ENCODE data around the gene ROPN1B. TPM values are rescaled to one million over a fixed set of nuclear protein-coding genes. Genes with fewer than 3 reads are reported as not detected.
"Not testable (repeated sequence)": the region's sequence is repeated elsewhere in the genome, so short reads cannot be mapped to it uniquely, and the experiment has no call there.

Gene ROPN1B
- not detected in 2 replicates for total RNA-seq

DNA sequence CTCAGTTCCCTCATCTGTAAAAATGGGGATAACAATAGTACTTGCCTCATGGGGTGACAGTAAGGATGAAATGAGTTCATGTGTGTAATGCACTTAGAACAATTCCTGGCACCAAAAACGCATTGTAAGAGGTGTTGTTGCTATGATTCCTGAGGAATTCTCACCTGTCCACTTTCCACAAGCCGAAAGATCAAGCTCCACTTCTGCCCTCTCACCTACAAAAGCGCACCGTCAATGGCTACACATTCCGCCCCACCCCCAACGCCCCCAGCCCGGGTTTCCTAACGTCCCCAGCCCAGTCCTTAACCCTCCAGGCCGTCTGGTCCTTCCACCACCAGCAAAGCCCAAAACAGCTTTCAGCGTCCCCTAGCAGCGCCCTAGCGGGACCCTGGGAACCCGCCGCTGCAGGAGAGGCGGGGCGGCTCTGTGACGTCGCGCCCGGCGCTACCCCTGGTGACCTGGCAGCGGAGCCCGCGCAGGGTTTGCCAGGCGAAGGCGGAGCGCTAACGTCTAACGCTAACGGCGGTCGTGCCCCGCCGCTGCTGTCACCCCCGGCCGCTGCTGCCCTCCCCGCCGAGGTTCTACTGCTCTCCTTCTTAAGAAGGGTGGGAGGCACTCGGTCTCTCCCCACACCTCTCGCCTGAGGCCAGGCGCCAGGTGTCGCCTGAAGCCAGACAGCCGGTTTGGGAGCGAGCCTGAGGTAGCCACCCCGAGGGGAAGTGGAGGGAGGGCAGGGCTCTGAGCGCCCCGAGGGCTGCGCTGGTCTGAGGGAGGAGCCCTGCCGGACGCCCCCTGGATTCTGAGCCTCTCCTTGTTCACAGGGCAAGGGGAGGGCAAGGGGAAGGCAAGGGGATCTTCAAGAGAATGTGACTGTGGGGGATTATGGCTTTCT, at the start of gene ROPN1B:
ROPN1B (plus strand) TSS at position 478 of the 892 bp plus-strand sequence. CDS start 2,877 bp downstream, outside the sequence.
- not testable (repeated sequence) for DNase-seq (ENCODE audit: low read depth)

DNA sequence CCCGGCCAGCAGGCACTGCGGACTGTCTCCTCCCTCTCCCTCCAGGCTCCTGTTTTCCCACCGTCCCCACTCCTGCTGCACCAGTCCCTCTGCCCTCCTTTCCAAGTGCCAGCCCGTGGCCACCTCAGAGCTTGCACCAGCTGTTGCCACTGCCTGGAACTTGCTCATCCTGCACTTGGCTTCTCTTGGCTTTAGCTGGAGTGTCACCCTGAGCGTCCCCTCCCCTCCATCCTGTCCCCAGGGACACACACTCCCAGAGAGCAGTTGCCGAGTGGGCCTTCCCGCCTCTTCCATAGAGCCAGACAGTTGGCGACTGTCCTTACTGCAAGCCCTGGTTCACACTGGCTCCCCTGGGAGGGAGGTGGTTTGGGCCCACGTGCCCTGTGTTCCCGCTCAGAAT, 48.8 kb upstream of the ROPN1B start:
- DNase-seq (ENCODE audit: low read depth), result not testable (repeated sequence)

DNA sequence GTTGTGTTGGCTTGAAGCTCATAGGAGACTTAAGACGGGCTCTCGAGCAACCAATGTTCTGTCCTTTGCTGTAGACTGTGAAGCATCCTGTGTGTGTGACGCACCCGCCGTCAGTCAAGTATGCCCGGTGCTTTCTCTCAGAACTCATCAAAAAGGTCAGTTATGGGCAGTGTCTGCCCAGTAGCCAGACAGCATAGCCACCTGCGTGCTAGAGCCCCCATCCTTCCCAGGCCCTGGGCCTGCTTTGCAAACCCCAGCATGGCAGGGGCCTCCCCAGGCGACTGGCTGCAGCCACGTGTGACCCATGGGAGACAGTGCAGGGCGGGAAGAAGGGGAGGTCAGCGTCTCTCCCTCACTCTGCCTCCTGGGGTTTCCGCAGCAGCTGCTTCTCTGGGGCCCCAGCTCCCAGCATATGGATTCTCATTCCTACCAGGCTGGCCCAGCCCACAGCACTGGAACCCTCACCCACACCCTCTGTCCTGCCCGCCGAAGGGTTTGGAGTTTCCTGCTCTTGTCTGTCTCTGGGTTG, 48.2 kb upstream of the ROPN1B start:
- DNase-seq (ENCODE audit: low read depth), result not testable (repeated sequence)

DNA sequence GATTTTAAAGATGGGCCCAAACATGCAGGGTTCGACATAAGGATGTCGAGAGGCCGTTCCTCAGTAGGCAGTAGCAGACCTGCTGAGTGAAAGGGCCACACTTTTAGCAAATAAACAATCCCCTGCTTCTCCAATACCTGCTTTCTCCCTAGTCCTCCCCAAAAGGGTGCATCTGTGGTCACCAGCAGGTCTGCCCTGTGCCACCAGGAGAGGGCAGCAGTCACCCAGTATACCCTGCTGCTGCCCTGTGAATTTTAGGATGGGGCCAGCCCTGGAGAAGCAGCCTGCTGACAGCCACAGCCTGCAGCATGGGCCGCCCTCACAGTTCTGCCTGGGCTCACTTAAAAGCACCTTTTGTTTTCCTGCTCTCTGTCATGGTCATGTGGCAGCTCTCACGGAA, 47.3 kb upstream of the ROPN1B start:
- DNase-seq (ENCODE audit: low read depth), result not testable (repeated sequence)

- peak; percentile 42 for DNase-seq (ENCODE audit: low read depth)
Observed at GRCh38 chr3:125923324-125924115, 45.5 kb upstream of the ROPN1B start.

DNA sequence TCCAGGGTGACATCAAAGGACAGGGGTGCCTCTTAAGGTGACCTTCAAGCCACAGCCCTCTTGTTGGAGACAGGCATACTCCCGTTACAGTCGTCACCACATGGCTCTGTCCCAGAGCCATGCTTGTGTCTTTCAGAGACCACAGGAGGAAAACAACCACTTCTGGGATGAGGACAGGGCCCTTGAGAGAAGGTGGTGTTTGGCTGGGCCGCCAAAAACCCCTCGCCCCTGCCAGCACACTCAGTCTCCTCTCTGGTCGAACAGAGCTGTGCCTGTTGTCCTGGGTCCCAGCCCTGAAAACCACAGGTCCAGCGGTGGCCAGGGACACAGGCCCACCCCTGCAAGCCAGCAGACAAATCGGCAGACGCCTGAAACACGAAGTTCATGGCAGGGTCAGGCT, 44.7 kb upstream of the ROPN1B start:
- not testable (repeated sequence) for DNase-seq (ENCODE audit: low read depth)

DNA sequence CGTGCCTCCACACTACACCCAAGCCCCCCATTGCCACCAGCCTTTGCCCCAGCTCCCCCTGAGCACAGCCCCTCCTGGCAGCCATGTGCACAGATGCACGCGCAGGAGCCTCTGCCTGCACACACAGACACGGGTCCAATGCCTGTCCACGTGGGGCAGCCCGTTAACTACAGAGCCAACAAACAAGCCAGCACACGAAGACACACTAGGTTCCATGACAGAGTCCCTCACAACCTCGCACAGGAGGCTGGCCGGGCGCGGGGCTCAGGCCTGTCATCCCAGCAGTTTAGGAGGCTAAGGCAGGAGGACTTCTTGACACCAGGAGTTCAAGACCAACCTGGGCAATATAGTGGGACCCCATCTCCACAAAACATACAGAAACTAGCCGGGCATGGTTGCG, 43.3 kb upstream of the ROPN1B start:
- DNase-seq (ENCODE audit: low read depth), result not testable (repeated sequence)

- peak; percentile 2 for DNase-seq (ENCODE audit: low read depth)
Observed at GRCh38 chr3:125928771-125929545, 40.0 kb upstream of the ROPN1B start.

DNA sequence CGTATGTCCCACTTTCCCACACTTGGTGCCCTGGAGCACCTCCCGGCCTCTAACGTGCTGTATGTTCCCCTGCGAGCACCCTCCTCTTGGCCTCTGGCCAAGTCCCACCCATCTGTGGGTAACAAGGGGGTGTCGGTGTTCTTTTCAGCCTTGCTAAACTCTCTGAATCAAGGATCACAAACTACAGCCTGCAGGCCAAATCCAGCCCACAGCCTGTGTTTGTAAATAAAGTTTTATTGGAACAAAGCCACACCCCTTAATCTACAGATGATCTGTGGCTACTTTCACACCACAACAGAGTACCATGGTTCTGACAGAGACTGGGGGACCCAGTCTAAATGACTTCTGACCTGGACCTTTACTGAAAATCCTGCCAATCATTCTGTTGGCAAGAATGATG, 39.2 kb upstream of the ROPN1B start:
- not testable (repeated sequence) for DNase-seq (ENCODE audit: low read depth)

DNA sequence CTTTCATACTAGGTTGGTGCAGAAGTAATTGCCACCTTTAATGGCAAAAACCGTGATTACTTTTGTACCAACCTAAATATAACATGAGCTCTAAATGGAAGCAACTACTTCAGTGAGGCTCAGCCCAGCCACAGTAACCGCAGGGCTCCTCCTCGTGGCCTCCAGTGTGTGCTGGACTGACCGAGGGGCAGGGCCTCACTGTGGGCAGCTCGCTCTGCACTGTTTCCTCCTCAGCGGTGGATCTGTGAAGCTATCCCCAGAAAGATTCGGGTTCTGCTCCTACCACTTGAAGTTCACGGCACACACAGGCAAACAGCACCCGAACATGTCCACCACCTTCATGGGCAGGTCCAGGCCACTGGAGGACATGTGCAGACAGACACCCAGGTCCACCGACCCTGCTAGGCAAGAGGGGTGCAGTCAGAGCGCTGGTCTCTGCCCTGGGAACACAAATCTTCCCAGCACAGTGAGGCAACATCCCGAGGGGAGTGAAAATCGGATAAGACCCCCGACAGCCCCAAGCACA, 37.6 kb upstream of the ROPN1B start:
- DNase-seq (ENCODE audit: low read depth), result not testable (repeated sequence)

GRCh38 chr3:125933397-125934173, 35.4 kb upstream of the ROPN1B start:
- peak; percentile 4 for DNase-seq (ENCODE audit: low read depth)

DNA sequence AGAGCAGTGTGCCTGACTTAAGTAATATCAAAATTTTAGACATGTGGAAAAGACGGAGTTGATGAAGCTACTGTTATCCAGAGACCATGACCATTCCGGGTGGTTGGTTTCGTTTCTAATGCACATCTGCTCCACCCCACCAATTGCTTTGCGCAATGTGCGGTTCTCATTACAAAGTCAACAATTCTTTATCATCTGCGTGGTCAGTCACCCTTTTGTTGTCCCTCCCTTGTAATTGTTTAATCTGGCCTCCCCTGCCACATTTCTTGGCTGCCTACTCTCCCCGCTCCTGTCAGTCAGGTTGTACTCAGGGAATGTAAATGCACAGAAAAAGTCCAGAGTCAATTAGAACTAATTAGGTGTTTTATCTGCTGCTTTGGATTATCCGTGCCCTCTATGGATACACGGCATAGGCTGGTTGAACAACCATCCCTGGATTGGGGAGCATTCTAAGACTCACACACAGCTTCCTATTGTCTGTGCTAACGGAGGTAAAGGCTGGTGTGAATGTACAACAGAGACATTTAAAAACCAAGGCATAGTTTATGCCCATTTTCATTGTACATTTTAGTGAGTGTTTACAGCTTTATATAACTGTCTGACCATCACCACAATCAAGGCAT, 33.6 kb upstream of the ROPN1B start:
- DNase-seq (ENCODE audit: low read depth), result peak; percentile 58

GRCh38 chr3:125936210-125936815, 32.7 kb upstream of the ROPN1B start:
- not testable (repeated sequence) for DNase-seq (ENCODE audit: low read depth)

GRCh38 chr3:125936891-125937290, 32.1 kb upstream of the ROPN1B start:
- DNase-seq (ENCODE audit: low read depth), result not testable (repeated sequence)

GRCh38 chr3:125947806-125948205, 21.2 kb upstream of the ROPN1B start:
- DNase-seq (ENCODE audit: low read depth), result not testable (repeated sequence)

DNA sequence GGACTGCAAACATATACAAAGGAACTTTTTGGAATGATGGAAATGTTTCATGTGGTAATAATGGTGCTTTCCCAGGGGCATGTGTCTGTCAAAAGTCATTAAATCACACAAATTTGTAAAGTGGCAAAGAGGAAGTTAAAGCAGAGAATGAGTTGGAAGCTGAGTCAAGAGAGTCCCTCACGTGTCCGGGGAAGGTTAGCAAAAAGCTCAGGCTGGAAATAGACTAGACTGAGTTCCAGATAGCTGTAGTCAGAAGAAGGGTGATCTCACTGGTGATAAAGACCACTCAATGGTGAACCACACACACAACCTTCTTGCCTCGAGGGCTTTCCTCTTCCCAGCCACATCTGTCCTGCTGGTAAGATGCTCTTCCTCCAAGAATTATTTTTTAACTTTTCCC, 20.1 kb upstream of the ROPN1B start:
- not testable (repeated sequence) for DNase-seq (ENCODE audit: low read depth)

DNA sequence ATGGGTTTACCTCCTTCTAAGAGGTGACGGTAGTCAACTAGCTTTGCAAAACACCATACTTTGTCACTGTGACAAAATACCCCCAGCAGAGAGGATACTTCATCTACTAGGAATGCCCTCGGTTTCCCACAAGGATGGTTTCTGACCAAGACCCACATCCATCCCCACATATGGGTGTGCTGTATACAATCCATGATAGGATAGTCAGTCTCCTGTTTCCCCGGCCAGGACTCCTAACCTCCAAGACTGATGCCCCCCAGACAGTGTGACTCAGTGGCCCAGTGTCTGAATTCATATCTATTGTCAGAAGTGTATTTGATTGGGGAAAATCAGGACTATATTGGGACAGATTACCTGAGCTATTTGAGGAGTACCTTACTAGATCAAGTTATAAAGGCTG, 17.8 kb upstream of the ROPN1B start:
- DNase-seq (ENCODE audit: low read depth), result not testable (repeated sequence)

GRCh38 chr3:125957020-125957419, 12.0 kb upstream of the ROPN1B start:
- DNase-seq (ENCODE audit: low read depth), result not testable (repeated sequence)

DNA sequence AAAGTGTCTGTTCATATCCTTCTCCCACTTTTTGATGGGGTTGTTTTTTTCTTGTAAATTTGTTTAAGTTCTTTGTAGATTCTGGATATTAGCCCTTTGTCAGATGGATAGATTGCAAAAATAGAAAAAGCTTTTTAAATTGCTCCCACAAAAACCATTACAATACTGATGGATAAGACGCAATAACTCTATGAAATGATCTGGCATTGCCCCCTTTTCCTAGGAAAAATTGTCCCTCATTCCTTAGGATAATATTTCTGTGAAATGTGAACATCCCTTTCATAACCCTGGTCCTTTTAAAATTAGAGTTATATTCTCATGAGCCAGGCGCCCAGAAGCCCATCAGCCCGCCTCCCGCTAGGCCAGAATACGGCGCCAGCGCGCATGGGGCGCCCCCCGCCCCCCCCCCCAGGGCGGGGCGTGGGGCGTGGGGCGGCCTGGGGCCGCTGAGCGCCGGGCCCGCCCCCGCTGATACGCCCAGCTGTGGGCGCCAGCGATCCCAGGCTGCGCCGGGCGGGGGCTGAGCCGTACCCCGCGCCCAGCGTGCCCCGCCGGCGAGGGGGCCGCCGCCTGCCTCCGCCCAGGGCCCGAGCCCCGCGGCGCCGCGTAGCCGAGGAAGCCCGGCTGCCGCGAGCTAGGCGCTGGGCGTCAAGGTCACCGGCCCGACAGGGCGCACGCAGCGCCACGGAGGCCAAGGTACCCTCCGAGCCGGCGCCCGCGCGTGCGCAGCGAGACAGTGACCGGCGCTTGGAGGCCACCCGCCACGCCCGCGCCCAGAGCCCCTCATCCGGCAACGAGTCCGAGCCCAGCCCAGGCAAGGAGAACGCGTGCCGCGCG, 11.1 kb upstream of the ROPN1B start:
- no peak for DNase-seq (ENCODE audit: low read depth)

Data from renal cortical epithelial cell (primary cell).